Measurements from ENCODE around the gene BANP.
"Not testable (repeated sequence)": the region's sequence is repeated elsewhere in the genome, so short reads cannot be mapped to it uniquely, and the experiment has no call there.

Gene BANP

DNA sequence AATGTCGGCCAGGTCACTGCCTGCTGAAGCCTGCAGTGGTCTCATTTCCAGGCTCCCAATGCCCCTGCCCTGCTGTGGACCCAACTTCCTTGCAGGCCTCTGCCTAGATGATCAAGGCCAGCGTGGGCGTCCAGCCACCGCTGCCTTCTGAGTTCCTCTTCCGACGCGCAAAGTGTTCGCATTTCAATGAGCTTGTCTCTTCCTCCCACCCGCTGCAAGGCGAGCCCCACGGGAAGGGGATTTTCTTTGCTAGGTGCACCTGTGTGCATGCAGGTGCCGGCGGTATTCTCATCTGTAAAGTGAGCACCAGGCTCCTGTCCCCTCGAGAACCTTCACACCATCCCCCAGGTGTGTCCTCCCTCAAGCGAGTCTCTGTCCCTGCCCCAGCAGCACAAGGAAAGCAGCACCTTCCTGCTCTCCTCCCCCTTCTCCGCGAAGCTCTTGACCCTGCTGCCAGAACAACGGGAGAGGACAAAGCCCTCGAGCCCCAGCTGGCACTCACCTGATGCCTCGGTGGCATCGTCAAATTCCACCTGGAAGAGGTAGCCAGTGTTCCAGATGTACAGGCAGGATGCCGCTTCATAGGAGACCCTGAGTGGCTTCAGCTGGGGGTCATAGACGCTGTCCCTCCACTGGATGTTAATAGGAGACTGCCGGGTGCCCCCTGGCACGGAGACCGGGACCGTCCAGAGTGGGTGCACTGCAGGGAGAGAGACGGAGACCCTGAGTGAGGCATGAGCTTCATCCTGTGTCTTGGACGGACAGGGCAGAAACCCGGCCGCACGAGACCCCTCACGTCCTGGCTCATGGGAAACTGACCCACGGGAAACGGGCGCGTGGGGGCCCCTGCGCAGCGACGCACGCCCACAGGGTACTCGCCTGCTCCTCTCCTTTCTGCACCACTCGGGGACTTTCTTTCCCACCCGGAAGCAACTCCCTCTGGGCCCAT, 24.7 kb upstream of the BANP start:
- DNase-seq: no peak

DNA sequence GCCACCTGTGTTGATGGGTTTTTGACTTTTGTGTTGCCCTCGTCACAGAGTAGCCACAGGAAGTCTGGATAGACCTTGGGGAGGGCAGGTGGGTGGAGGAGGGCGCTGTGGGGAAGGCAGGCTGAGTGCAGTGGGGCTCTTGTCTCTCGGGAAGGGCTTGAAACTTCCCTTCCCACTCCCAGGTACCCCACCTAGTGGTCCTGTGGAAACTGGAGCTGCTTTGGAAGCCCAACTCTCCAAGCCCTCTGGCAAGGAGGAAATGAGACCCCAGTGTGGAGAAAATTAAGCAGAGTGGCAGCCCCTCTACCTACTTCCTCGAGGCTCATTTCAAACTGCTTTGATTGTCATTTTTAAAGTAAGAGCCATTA, 24.1 kb upstream of the BANP start:
- no peak for DNase-seq

DNA sequence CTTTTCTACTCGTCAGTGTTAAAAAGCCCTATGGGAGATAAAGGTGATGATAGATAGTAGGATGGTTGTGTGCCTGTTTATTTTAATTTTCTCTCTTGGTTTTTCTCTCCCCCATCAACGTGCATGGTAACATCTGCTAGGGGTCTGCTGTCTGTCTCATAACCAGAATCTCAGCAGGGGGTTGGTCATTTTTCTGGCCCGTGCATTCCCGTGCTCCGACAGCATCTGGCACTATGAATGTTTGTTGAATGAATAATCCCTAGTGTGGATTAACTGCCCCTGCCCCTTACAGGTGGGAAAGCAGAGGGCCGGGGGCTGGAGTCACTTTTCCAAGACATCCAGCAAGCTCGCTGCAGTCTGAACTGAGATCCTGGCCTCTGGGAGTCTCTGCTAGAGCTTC, 21.2 kb upstream of the BANP start:
- no peak for DNase-seq

DNA sequence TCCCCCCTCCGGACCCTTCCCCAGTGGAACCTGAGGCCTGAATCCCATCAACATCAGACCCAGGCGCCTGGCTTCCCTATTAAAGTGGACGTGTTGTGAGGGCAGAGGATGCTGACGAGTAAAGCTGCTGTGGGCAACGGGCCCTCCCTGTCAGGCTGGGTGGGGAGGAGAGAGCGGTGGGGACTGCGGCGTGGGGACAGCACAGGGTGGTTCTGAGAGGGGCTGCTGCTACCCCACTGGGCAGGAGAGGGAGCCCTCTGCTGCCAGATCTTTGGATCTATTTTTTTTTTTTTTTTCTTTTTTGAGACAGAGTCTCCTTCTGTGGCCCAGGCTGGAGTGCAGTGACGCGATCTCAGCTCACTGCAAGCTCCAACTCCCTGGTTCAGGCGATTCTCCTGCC, 20.8 kb upstream of the BANP start:
- DNase-seq: no peak

DNA sequence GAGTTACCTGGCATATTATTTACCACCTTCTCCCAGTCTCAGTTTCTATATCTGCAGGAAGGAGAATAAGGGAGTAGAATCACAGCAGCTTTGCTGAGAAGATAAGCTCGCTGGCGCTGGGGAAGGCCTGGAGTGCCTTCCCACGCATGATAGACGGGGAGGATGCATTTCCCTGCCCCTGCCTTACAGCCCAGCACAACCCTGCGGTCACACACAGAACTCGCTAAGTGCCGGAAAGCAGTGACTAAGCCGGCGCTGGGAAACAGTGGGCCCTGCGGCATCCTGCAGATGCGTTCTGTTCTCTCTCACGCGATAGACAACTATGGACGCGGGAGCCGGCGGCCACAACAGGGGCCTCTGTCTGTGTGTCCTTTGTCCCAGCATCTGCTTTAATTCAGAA, 19.7 kb upstream of the BANP start:
- DNase-seq: no peak

DNA sequence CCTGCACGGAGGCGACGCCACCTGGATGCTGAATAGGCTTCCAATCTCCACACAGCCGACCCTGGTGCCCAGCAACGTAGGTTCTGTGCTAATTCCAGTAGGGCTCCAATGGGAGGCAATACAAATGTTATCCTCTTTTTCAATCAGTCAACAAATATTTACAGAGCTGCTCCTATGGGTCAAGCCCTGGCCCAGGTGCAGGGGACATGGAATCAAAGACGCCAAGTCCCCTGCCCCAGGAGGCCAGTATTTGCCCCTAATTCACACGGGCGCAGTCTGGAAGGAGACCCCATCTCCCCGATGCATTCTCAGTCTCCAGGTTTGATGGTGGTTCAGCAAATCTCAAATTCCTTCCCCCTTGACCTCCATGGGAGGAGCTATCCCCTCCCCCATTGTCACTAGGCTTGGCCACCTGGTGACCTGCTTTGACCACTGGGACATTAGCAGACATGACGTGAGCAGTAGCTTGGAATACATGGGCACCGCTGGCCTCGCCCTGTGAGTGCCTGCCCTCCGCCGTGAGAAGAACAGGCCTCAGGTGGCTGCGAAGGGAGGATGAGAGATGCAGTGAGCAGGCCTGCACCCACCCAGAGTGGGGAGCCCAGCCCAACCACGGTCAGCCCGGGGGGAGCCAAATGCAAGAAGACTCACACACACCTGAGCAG, 18.6 kb upstream of the BANP start:
- not testable (repeated sequence) for DNase-seq

DNA sequence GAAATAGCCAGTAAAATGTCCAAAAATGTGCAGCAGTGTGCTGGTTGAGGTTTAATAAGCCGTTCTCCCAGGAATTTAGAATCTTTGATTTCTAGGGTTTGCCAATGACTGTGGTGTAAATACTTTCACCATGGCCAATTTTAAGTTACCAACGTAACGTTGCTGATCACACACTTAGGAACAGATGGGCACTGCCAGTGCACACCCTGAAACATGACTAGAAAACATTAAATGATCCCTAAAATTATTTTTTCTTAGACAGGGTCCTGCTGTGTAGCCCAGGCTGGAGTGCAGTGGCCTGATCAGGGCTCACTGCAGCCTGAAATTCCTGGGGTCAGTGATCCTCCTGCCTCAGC, 18.1 kb upstream of the BANP start:
- no peak for DNase-seq

DNA sequence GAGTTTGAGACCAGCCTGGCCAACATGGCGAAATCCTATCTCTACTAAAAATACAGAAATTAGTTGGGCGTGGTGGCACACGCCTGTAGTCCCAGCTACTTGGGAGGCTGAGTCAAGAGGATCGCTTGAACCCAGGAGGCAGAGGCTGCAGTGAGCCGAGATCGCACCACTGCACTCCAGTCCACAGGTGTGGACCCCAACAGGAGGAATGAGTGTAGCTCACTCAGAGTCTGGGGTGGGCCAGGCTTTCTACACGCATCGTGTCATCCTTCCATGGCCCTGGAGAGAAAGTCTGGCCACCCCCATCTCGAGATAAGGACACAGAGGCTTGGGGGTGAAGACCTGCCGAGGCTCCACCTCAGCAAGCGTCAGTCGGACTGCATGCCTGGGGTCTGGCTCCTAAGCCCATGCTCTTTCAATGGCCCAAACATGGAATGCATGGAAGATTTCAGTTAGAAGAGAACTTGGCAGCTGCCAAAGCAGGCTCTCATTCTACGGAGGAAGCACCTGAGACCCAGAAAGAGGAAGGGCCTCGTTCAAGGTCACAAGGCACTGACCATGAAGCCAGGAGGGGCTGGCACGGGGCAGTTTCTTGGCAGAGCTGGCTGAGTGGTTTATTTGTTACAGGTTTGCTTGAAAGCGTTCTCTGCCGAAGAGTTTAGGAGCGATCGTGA, 16.3 kb upstream of the BANP start:
- not testable (repeated sequence) for DNase-seq

DNA sequence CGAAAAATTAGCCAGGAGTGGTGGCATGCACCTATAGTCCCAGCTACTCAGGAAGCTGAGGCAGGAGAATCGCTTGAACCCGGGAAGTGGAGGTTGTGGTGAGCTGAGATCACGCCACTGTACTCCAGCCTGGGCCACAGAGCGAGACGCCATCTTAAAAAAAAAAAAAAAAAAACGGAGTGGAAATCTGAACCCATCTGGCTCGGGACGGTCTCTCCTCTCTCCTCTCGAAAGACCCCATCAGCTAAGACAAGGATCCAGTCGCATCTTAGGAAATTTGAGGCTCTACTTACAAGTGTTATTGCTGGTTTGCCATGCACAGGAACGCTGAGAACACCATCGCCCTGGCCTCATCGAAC, 15.2 kb upstream of the BANP start:
- DNase-seq: not testable (repeated sequence)

DNA sequence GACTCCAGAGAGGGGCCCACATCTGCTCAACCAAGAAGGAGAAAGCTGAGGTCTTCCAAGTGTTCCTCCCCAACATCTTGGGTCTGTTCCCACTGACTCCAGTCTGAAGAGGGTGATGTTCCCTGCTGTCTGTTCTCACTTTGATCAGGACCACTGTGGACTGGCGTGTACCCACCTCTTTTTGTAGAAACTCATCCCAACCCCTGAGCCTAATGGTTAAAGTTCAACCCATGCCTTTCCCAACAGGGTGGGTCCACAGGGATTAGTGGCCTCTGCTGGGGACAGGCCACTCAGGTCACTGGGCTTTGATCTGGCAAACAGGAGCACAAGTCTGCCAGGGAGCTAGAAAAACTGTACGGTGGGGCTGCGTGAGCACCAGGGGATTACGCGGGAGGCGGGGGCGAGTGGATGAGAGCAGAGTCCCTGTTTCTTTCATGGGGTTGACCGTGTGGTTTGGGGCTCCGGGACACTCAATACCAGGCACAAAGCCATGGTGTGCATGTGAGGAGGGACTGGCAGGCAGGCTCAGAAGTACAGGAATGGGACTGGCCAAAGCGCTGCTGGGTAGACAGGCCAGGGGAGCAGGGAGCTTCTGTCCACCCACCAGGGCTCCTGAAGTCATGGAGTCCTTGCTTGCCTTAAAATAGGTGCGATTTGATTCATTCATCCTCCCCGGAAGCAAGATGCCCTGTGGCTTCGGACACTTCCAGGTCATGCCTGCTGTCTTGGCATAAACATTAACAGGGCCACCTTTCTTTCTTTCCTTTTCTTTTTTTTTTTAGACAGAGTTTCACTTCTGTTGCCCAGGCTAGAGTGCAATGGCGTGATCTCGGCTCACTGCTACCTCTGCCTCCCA, 14.6 kb upstream of the BANP start, which contains the start of gene CA5A:
TSS of gene CA5A (minus strand) at position 155 of the 856 bp plus-strand sequence. CDS start at position 76, 79 bp downstream.
- DNase-seq: no peak

DNA sequence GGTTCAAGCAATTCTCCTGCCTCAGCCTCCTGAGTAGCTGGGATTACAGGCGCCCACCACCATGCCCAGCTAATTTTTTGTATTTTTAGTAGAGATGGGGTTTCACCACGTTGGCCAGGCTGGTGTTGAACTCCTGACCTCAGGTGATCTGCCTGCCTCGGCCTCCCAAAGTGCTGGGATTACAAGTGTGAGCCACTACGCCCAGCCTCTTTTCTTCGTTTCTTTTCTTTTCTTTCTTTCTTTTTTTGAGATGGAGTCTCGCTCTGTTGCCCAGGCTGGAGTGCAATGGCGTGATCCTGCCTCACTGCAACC, 14.0 kb upstream of the BANP start:
- DNase-seq: not testable (repeated sequence)

DNA sequence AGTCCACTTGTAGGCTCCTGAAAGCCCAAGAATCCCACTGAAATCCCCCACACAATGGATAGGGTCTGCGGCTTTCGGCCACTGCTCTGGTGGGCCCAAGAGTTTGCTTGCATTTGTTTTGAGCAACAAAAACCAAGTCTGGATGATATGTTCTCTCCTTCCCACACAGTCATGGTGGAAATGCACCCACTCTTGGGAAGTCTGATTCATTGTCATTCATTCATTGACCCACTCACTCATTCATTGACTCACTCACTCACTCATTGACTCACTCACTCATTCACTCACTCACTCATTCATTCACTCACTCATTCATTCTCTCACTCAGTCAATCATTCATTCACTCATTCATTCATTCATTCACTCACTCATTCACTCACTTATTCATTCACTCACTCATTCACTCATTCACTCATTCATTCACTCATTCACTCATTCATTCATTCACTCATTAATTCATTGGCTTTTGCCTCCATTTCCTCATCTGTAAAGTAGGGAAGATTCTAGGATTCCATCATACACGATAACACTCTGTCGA, 12.8 kb upstream of the BANP start:
- no peak for DNase-seq

DNA sequence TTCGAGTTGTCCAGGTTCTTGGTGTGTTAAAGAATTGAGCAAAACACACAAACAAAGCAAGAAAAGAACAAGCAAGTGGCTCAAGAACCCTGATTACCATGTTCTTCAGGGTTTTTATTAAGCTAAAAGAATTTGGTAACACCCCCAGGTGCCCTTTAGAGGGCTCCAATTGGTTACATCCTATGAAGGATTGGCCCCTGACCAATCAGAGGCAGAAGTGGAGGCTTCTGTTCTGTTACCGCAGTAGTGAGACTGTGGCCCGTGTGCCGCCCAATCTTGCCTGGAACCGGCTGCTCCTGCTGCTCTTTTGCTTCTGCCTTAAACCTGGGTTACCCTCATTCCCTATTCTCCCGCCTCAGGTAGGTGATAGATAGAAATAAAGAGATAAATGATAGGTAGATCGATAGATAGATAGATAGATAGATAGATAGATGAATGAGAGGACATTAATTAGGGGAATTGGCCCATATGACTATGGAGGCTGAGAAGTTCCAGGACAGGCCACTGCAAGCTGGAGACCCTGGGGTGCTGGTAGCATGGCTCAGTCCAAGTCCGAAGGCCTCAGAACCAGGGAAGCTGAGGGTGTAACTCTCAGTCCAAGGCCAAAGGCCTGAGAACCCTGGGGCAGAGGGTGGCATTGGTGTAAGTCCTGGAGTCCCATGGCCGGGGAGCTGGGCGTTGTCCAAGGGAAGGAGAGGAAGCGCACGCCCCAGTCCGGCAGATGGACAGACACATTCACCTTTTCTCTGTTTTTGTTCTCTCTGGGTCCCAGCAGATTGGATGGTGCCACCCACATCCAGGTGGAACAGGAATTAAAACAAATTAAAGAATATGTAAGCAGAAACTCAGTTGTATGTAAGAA, 11.4 kb upstream of the BANP start:
- no peak for DNase-seq

DNA sequence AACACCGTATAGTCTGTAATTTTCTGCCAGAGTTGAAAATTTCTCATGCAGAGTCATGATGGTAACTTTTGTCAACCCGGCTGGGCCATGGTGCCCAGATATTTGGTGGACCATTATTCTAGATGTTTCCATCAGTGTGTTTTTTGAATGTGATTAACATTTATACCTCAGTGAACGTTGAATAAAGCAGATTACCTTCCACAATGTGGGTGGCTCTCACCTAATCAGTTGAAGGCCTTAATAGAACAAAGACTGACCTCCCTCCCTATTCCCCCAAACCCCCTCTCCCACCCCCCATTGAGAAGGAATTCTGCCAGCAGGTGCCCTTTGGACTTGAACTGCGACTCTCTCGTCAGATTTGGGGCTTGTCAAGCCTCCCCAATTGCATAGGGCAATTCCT, 8.6 kb upstream of the BANP start:
- no peak for DNase-seq

DNA sequence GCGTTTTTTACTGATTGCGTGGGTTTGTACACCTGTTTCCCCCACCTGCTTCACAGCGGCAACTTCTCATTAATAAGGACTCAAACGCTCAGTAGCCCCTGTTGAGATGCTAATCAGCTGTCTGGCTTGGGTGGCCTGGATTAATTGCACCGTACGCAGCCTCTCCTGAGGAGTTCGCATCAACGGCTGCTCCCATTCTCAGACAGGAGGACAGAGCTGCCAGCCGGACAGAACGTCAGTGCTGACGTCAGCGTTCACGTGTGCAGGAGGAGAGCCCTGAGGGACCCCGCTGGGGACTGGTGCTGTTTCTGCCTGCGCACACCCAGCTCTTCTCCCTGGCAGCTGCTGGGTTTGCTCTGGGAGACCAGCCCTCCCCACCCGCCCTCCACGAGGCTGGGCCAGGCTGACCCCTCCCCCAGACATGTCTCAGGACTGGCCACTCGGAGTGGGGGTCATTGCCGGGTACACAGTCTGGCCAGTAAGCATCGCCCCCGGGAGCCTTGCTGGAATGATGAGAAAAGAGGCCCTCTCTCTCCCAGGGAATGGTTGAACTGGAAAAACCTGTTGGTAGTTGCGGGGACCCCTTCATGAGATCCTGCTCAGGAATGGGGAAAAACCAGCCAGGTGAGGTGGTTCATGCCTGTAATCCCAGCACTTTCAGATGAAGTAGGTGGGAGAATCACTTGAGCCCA, 5.7 kb upstream of the BANP start:
- DNase-seq: no peak

DNA sequence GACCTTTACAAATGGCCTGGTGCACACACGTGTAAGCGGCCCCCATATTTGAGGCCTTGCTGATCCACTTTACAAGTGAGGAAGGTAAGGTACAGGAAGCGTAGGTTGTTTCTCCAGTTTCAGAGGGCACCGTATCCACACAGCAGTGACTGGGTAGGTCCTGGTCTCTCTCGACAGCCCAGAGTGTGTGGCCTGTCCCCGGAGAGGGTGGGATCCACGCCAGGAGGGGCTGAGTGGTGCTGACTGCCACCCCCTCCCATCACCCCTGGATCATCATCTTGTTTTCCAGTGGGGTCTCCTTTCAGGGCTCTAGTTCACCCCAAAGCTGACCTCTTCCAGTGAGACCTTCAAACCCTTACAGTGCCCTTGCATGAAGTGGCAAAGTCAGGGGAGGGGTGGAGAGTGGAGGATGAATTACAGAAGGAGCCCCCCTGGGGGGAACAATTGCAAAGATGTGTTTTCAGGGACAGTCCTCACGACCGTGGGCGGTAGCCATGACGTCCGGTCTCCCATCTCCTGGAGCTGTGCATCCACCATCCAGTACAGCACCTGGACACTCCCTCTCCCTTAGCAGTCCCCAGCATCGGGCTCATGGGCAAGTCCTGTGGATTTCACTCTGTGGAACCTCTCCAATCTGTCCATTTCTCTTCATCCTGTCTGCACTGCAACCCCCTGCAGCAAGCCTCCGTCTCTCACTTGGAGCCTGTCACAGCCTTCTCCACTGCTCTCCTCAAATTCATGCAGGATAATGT, 4.5 kb upstream of the BANP start:
- DNase-seq: no peak

DNA sequence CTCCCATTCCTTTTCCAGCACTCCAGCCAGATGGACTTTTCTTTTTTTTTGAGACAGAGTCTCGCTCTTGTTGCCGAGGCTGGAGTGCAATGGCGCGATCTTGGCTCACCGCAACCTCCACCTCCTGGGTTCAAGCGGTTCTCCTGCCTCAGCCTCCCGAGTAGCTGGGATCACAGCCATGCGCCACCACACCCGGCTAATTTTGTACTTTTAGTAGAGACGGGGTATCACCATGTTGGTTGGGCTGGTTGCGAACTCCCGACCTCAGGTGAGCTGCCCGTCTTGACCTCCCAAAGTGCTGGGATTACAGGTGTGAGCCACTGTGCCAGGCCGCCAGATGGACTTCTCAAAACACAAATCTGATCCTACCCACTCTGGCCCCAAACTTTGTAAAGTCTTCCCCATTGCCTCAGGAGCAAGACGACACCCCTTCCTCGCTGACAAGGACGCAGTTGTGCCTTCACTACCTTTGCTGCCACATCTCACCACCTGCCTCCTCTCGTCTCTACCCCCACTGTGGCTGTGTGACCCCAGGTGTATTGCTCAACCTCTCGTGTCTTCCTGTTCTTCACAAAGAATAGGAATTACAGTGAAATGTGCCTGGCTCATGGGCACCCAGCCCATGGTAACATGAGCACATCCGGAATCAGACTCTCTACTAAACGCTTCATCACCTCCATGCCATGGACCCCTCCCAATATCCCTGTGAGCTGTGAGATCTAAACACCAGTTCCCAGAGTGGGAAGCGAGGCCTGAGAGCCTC, 3.7 kb upstream of the BANP start:
- no peak for DNase-seq

DNA sequence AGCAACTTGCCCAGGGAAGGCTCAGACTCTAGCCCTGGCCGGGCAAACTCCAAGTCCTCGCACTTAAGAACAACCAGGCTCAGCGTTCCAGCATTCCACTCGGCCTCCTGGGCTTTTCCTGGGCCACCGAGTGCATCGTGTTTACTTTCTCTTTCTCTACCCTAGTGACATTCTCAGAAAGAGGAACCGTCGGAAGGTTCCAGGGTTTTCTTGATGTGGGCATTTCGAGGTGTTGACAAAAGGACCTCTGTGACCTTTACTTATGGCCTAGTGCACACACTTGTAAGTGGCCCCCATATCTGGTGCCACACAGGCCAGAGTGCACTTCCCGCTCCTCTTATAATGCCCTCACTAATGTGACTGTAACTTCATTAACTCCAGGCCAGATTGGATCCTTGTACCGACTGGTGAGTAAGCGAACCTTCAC, 3.1 kb upstream of the BANP start:
- no peak for DNase-seq

DNA sequence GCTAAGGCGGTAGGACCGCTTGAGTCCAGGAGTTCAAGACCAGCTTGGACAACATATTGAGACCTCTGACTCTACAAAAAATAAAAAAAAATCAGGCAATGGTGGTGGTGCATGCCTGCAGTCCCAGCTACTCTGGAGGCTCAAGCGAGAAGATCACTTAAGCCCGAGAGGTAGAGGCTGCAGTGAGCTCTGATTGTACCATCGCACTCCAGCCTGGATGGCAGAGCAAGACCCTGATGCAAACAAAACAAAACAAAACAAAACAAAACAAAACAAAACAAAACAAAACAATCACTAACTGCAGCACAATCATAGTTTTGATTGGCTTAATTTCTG, 2.5 kb upstream of the BANP start:
- DNase-seq: no peak
